Smooth muscle cell of the brain vasculature (primary cell): ENCODE results near the gene CD300E.
"Not testable (repeated sequence)": the region's sequence is repeated elsewhere in the genome, so short reads cannot be mapped to it uniquely, and the experiment has no call there.

Source experiments
- DNase-seq: peaks from one replicate; pipeline ENCODE4 v3.0.0-alpha.2; 2012; ENCODE audit warnings: low read depth, low spot score

Gene CD300E

GRCh38 chr17:74635418-74635817 lies 11.9 kb upstream of the CD300E start:
- no peak for DNase-seq

- DNase-seq, result no peak
Observed at GRCh38 chr17:74633326-74633725, 9.8 kb upstream of the CD300E start.

- DNase-seq, result no peak
Observed at GRCh38 chr17:74632617-74633016, 9.1 kb upstream of the CD300E start.

DNA sequence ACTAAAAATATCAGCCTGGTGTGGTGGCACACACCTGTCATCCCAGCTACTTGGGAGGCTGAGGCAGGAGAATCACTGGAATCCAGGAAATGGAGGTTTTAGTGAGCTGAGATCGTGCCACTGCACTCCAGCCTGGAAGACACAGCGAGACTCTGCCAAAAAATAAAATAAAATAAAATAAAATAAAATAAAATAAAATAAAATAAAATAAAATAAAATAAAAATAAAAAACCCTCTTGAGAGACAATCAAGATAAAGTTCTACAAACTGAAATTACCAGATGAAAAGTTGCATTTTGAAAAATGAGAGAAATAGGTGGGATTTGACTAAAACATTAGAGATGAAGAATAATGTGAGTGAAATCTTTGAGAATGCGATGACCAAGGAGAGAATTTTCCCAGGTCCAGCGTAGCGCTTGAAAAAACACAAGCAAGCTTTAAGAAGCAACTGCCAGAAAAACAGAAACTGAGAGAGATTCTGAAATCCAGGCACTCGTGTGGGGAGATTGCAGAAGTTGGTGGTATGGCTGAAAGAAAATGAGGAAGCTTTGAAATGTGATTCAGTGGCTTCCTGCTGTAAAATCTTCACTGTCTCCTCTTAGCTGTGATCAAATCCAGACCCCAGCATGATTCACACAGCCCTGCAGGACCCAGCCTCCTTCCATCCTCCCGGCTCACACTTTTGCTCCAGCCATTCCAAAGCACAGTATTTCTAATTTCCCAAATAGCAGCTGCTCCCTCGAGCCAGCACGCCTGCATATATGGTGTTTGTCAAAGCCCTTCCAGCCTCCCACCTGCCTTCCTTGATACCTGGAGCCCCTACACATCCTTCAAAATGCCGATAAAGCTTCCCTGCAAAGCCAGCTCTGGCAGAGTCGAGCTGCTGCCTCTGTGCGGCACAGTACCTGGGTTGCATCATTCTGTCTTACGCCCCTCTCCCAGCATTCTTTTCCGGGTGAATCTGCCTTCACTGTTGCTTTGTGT lies 8.2 kb upstream of the CD300E start:
- no peak for DNase-seq

GRCh38 chr17:74630251-74630650 lies 6.7 kb upstream of the CD300E start:
- not testable (repeated sequence) for DNase-seq

DNA sequence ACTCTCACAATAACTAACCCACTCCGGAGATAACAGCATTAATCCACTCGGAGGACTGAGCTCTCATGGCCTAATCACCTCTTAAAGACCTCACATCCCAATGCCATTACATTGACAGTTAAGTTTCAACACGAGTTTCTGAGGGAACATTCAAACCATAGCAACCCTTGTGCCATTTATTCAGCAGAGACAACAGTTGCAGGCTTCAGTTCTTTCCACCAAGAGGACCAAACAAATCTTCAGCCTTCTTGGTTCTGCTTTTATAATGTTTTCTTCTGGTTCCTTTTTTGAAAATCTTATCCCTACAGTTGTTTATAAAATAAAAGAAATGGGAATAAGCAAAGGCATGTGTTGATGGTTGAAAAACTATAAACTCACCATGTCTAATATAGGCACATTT lies 2.1 kb upstream of the CD300E start:
- no peak for DNase-seq

DNA sequence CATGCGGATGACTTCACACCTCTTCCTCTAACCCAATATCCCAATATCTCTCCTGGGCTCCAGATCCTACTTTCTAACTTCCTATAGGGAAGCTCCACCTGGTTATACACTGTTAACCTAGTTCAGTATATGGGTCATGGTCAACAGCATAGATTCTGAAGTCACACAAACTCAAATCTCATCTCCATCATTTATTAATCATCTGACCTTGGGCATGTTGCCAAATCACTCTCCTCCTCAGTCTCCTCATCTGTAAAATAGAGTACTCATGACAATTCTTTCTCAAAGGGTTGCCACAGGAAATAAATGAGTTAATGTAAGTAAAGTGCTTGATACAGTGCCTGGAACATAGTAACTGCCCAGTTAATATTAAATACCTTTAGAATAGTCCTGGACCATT lies 593 bp upstream of the CD300E start:
- DNase-seq, result no peak

GRCh38 chr17:74619077-74619673 lies 4.4 kb downstream of the CD300E start:
- DNase-seq, result no peak

- no peak for DNase-seq
Observed at GRCh38 chr17:74618451-74618850, 5.1 kb downstream of the CD300E start.

GRCh38 chr17:74616696-74617095 lies 6.8 kb downstream of the CD300E start:
- DNase-seq, result no peak

DNA sequence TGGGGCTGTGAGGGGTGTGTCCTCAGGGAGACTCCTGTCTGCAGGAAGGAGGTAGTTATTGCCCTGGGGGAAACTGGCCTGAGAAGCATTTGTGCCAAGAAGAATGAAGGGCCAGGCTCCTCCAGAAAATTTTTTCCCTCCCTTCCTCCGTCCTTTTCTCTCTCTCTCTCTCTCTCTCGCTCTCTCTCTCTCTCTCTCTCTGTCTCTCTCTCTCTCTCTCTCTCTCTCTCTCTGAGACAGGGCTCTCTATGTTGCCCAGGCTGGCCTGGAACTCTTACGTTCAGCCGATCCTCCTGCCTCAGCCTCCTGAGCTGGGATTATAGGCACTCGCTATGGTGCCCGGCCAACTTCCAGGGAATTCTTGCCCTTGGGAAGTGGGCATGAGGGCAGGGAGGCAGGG lies 11.5 kb downstream of the CD300E start:
- DNase-seq, result no peak

DNA sequence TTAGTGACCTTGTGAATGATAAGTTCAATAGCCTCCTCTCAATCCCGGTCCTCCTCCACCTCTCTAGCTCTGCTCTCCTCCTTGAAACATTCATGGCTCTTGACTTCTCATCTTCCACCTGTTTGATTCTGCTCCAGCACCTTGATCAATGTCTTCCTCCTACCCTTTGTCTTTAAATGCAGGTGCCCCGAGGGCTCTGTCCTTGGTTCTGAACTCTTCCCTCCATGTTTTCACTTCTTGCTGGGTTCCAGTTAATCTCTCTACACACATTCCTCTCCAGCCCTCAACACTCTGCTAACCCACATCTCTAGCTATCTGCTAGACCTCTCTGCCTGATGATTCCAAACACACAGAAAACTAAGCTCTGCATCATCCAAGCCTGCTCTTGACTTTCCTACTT lies 13.4 kb downstream of the CD300E start:
- no peak for DNase-seq

GRCh38 chr17:74608511-74608910 lies 15.0 kb downstream of the CD300E start:
- no peak for DNase-seq

- DNase-seq, result no peak
Observed at GRCh38 chr17:74607221-74607620, 16.3 kb downstream of the CD300E start.

- DNase-seq, result no peak
Observed at GRCh38 chr17:74606050-74606449, 17.5 kb downstream of the CD300E start.

- DNase-seq, result no peak
Observed at GRCh38 chr17:74605361-74605760, 18.2 kb downstream of the CD300E start.

DNA sequence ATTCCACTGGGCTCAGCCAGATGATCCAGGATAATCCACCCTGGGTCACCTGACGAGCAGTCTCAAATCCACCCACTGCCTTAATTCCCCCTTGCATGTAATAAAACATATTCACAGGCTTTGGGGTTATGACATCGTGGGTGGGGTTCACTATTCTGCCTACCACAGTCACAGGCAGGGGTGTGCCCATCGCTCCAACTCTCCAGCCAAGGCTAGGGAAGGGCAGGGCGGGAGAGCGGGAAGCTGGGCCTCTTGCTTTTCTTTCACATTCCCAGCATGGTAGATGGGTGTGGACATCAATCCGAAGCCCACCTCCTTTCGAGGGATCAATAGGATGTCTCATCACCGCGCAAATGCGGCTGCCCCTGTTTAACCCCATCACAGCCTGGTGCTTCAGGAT lies 18.8 kb downstream of the CD300E start:
- DNase-seq, result no peak

- no peak for DNase-seq
Observed at GRCh38 chr17:74604200-74604599, 19.3 kb downstream of the CD300E start.

DNA sequence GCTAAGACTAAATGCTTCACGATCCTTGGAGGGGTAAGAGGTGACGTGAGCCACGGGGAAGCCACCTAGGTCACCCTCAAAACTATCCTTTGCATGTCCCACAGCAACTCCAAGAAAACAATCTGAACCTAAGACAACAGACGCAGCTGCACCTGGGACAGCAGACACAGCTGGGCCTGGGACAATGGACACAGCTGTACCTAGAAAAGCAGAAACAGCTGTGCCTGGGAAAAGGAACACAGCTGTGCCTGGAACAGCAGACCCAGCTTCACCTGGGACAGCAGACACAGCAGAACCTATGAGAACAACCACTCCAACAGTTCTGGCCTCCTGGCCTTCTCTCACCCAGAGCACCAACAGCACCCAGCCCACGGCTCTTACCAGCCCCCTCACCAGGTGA lies 19.8 kb downstream of the CD300E start:
- DNase-seq, result no peak

DNA sequence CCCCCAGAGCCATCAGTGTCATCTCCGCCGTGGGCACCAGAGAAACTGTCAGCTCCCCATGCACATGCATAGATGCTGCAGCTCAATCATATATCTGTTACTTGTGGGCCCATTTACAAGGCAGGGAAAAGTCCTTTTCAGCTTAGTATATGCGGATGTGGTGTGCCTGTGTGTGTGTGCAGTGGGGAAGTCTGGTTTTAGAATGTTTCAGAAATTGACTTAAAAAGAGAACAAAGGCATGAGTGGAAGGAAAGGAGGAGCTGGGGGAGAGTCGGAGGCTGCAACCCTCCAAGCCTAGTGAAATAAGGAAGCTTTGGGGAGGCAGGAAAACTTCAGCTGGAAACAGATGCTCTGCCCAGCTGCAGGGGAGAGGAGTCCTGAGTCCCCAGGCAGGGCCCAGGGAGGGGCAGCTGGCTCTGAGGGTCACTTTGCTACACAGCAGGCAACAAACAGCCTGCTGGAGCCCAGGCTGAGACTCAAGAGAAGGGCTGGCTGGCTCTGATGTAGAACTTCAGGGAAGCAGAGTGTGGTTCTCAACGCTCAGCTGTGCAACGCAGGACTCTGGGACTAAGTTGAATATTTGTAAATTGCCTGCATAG lies 20.4 kb downstream of the CD300E start:
- DNase-seq, result no peak

DNA sequence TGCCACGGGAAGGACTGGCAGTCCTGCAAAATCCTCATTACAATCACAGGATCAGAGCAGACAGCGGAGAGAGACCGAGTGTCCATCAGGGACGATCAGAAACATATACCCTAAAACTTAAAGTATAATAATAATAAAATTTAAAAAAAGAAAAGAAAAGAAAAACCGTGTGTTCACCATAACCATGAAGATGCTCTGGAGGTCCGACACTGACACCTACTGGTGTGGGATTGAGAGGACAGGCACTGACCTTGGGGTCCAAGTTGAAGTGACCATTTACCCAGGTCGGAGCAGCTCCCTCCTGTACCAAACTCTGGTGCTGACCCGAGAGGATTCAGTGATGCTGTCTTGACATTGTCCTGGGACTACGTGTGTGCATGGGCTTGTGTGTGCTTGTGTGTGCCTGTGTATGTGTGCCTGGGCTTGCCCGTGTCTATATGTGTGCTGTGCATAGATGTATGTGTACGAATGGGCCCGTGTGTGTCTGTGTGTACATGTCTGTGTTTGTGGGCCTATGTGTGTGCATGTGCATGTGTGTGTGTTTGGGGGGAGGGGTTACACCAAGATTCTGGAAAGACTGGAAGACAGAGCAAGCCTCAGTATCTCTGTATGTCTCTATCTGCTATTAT lies 21.5 kb downstream of the CD300E start:
- no peak for DNase-seq

- DNase-seq, result no peak
Observed at GRCh38 chr17:74599448-74599939, 24.0 kb downstream of the CD300E start.
